ENCODE data around the gene EPS8L1.
"Not testable (repeated sequence)": the region's sequence is repeated elsewhere in the genome, so short reads cannot be mapped to it uniquely, and the experiment has no call there.

Gene EPS8L1

DNA sequence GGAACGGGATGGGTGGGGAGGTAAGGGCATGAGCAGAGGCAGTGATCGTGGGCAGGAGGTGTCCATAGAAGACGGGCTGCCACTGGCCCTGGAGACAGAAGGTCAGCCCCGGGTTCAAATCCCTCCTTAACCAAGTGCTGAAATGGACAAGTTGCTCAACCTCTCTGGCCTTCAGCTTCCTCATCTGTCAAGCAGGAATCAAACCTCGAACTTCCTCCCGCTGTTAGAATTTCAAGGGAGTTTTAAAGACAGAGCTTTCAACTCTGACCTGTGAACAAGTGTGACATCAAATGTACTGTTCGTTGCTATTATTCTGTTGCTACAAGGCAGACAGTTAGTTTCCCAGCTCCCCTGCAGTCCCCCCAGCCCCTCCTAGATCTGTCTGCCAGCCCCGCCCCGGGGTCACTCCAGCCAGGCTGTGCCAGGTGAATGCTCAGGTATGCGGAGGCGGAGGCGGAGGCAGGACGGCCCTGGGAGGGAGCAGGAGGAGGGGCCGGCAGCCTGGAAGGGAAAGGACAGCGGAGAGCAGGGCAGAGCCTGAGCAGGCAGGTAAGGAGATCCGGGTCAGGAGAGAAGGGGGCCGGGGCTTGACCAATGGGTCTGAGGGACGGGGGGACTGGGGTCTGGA lies at the start of gene EPS8L1:
EPS8L1 (plus strand) TSS at position 499 of the 628 bp plus-strand sequence. CDS start 576 bp downstream, outside the sequence.
- DNase-seq (ENCODE audit: low spot score): no peak

DNA sequence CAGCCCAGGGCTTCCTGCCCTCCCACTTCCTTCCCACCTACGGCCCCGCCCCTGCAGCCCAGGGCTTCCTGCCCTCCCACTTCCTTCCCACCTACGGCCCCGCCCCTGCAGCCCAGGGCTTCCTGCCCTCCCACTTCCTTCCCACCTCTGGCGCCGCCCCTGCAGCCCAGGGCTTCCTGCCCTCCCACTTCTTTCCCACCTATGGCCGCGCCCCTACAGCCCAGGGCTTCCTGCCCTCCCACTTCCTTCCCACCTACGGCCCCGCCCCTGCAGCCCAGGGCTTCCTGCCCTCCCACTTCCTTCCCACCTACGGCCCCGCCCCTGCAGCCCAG lies 48.6 kb upstream of the EPS8L1 start:
- DNase-seq (ENCODE audit: low spot score): not testable (repeated sequence)

DNA sequence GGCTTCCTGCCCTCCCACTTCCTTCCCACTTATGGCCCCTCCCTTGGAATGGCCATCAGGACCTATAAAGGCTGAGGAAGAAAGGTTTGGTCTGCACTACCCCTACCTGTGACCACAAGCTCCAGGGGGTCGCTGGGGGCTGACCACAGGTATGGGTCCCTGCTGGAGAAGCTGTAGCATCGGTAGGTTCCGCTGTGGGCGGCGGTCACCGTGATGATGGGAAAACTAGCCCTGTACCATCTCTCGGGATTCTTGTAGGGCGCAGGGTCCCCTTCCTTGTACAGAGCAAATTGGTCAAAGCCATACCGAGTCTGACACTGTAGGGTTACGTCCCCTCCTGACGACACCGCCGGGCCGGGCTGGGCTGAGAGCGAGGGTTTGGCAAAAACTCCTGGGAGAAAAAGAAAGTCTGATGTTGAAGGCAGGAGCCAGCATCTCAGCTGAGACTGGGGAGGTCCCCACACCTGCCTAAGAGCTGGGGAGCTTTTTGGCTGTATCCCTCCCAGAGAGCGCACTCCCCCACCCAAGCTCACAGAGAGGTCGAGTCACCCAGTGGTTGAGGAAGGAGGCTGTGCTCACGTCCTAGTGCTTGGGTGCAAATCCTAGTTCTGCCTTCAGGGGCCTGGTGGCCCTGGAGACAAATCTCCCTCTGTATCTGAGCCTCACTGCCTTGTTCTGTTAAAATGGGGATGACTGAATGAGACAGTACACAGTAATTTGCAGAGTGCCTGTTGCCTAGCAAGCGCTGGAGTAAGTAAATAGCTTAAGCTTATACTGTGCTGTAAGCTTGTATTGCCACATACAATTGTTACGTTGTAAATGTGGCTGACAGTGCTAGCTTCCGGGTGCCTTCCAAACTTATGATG lies 48.0 kb upstream of the EPS8L1 start:
- no peak for DNase-seq (ENCODE audit: low spot score)

DNA sequence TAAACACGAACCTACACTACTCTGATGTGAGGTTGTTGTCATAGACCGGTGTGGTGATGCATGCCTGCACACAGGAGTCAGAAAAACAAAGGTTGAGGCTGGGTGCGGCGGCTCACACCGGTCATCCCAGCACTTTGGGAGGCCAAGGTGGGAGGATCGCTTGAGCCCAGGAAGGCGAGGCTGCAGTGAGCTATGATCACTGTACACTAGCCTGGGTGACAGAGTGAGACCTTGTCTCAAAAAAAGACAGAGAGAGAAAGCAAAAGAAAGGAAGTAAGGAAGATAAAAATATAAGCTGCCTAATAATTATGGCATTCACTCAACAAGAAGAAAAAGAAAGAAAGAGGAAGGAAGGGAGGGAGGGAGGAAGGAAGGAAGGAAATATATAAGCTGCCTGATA lies 46.9 kb upstream of the EPS8L1 start:
- no peak for DNase-seq (ENCODE audit: low spot score)

DNA sequence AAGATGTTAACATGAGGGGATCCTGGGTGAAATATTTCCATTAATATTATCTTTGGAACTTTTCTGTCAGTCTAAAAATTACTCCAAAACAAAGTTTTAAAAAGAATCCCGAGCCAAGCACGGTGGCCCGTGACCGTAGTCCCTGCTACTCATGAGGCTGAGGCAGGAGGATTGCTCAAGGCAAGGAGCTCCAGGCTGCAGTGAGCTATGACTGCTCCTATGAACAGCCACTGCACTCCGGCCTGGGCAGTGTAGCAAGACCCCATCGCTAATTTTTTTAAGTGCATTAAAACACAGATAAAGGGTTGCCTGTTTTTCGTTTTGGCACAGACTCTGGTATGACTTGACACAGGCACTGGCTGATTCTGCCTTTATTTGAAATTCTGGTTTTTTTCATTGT lies 44.5 kb upstream of the EPS8L1 start:
- no peak for DNase-seq (ENCODE audit: low spot score)

DNA sequence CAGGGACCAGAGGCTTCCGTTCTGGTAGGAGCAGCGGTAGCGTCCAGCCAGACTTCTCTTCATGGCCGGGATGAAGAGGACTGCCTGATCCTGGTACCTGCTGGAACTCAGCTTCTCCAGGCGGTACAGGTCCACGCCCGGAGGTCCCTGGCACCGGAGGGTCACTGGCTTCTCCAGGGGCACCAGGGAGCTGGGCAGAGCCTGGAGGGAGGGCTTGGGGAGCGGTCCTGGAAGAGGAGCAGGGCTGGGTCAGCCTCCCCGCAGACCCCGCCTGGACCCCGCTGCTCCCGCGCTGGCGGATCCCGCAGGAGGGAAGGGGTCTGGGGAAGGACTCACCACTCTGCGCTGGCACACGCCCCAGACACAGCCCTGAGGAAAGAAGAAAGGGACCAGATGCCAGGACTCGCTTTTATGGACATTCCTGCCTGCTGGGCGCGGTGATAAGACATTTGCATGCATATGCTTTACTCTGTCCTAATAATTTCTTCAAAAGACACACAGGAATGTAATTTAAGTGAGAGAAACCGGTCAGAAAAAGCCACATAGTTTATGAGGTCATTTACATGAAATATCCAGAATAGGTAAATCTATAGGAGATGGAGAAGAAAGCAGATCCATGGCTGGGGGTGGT lies 43.4 kb upstream of the EPS8L1 start:
- DNase-seq (ENCODE audit: low spot score): no peak

DNA sequence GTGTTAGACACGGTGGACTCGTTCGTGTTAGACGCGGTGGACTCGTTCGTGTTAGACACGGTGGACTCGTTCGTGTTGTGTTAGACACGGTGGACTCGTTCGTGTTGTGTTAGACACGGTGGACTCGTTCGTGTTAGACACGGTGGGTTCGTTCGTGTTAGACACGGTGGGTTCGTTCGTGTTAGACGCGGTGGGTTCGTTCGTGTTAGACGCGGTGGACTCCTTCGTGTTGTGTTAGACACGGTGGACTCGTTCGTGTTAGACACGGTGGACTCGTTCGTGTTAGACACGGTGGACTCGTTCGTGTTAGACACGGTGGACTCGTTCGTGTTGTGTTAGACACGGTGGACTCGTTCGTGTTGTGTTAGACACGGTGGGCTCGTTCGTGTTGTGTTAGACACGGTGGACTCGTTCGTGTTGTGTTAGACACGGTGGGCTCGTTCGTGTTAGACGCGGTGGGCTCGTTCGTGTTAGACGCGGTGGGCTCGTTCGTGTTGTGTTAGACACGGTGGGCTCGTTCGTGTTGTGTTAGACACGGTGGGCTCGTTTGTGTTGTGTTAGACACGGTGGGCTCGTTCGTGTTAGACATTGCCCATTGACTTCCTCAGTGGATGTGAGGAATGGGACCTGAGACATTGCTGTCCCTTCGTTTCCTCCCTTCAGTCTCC lies 42.6 kb upstream of the EPS8L1 start:
- DNase-seq (ENCODE audit: low spot score): not testable (repeated sequence)

DNA sequence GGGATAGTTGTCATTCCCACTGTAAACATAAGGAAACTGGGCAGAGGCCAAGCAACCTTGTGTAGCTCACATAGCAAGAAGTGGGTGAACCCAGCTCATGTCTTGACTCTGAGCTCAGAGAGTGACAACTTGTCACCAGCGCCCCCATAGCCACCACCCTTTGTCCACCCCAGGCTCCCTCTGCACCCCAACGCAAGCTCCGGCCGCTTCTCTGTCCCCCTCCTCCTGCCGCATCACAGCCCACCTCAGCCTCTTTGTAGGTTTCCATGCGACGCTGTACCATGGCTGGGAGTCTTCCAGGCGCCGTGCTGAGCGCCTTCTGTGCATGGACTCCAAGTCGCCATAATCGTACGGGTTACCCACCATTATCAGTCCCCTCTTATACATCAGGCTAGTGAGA lies 40.9 kb upstream of the EPS8L1 start:
- no peak for DNase-seq (ENCODE audit: low spot score)

DNA sequence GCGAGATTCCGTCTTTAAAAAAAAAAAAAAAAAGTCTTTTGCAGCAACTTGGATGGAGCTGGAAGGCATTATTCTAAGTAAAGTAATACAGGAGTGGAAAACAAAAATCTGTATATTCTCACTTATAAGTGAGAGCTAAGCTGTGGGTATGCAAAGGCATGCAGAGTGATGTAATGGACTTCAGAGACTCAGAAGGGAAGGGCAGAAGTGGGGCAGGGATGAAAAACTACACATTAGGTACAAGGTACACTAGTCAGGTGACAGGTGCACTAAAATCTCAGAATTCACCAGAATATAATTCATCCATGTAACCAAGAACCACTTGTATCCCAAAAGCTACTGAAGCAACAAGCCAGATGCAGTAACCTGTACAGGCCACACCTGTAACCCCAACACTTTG lies 39.6 kb upstream of the EPS8L1 start:
- DNase-seq (ENCODE audit: low spot score): no peak

DNA sequence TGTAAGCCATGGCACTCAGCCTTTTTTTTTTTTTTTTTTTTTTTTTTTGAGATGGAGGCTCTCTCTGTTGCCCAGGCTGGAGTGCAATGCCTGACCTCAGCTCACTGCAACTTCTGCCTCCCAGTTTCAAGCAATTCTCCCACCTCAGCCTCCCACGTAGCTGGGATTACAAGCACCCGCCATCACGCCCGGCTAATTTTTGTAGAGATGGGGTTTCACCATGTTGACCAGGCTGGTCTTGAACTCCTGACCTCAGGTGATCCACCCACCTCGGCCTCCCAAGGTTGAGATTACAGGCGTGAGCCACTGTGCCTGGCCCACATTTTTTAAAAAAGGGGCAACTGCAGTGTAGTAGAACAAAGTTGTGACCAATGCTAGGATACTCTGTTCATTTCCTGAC lies 38.1 kb upstream of the EPS8L1 start:
- DNase-seq (ENCODE audit: low spot score): not testable (repeated sequence)

DNA sequence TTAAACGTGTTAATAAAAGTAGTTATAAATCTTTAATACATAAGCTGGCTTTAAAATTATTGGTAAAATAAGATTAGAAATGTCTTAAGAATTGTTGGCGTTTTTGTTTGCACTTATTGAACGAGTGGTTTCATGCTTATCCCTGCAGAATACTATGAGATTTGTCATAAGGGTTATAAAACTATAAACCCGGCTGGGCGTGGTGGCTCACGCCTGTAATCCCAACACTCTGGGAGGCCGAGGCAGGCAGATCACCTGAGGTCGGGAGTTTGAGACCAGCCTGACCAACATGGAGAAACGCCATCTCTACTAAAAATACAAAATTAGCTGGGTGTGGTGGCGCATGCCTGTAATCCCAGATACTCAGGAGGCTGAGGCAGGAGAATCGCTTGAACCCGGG lies 35.0 kb upstream of the EPS8L1 start:
- not testable (repeated sequence) for DNase-seq (ENCODE audit: low spot score)

DNA sequence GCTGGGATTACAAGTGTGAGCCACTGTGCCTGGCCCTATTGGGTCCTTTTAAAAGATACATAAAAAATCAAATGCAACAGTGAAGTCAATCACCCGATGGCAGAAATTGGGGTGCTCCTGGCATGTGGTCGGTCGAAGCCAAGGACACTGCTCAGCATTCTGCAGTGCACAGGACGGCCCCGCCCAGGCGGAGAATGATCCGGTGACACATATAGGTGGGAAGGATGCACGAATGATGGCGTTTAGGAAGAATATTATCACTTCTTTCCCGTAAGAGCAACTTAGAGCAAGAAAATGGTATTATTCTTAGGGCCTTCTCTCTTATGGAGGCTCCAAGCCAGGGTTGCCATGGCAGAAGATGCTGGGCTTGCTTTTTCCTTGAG lies 34.4 kb upstream of the EPS8L1 start:
- DNase-seq (ENCODE audit: low spot score): no peak

DNA sequence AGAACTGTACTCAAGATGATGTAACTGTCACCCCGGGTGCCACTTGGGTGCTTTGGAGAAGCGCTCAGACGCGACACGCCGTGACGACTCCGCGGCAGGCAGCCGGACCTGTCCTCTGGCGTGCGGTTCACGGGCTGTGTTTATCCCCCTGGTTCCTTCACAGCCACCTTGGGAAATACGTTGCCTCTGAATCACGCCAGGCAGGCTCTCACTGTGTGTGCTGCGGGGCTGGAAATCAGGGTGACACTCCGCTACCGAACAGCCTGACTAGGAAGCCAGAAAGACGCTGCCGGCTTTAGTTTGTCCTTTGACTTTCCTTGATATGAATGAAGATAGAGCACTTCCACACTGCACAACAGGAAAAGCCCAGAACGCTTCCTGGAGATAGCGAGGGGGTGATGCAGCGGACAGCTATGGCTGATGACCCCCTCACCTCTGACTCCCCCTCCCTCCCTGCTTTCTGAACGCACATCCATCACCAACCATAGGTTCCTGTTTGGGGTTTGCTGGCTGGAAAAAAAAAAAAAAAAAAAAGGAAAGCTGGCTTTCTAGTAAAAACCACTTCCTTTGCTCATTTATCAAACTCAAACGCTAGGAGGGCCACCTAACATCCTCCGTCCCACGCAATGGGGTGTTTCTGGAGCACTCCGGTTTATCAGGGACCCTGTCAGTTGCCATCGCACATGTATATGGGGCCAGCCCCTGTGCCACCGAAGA lies 33.9 kb upstream of the EPS8L1 start:
- no peak for DNase-seq (ENCODE audit: low spot score)

DNA sequence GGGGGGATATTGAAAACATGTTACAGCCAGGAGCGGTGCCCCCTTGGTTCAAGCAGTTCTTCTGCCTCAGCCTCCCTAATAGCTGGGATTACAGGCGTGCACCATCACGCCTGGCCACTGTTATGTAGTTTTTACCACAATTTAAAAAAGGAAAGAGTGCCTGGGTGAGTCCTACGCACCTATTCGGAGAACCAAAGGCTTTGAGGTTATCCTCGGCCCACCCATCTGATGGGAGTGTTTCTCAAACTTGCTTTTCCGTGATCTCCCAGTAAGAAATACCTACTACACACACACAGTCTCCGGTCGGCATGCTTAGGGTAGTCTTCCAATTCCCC lies 33.4 kb upstream of the EPS8L1 start:
- DNase-seq (ENCODE audit: low spot score): no peak

DNA sequence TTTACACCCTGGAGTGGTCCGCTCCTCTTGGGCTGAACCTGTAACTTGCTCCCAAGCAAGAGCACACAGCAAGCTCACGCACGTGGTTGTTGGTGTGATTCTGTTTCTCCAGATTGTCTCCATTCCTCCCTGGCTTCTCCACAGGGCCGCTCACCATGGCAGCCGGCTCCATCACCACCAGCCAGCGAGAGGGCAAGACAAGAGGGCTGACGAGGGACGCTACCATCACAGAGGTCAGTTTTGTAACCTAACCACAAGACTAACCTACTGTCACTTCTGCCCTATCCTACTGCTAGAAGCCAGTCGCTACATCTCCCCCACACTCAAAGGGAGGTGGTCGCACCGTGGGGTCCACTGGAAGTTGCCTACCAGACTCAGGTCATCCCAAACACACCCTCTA lies 33.0 kb upstream of the EPS8L1 start:
- DNase-seq (ENCODE audit: low spot score): no peak

DNA sequence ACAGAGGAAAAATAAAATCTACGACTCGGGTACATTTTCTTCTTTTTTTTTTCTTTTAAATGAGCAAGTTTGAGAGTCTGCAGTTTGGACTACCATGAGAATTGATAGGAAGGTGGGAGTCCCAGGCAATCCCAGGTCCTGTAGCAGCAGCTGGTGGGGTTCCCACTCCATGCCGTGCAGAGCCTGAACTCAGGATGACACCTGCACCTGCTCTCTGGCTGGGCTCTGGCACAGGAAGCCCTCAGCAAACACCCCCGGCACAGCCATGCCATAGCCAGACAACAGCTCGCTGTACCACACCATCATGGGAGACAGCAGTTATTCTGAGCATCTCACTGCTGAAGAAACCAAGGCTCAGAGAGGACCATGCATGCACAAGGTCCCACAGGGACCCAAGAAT lies 31.4 kb upstream of the EPS8L1 start:
- no peak for DNase-seq (ENCODE audit: low spot score)

DNA sequence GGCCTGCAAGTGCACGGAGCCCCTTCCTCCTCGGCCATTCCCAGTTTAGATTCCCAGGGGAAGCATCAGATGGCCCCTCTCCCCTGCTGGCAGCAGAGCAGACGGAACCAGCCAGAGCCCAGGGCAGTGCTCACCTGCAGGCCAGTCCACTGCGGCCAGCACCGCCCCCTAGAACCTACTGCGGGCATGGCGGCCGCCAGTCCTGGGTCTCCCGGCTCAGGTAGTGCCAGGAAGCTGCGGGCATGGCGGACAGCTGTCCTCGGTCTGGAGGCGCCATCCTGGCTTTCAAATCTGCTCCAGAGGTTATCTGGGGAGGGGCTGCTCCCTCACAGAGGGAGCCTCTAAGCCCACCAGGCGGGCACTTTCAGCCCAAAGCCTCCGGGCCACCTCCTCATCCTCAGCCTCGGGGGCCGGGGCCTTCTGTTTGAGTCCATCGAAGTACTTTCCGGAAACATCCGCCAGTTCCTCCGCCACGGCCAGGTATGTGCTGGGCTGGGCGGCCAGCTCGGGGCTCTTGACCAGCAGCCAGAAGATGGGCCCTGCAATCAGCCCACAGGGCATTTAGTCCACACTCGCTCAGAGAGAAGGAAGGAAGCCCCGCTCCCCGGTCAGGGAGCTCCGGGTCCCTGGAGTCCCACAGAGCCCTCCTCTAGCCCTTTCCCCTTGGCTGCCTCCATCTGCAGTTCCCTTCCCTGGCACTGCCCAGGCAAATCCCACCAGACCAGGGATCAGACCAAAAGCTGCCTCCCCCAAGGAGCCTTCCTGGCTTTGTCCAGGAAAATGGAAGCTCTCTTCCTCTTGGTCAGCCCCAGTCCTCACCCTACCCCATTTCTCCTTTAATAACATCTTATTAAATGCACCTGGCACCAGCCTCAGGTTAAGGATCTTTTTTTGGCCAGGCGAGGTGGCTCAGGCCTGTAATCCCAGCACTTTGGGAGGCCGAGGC lies 30.6 kb upstream of the EPS8L1 start:
- DNase-seq (ENCODE audit: low spot score): no peak

DNA sequence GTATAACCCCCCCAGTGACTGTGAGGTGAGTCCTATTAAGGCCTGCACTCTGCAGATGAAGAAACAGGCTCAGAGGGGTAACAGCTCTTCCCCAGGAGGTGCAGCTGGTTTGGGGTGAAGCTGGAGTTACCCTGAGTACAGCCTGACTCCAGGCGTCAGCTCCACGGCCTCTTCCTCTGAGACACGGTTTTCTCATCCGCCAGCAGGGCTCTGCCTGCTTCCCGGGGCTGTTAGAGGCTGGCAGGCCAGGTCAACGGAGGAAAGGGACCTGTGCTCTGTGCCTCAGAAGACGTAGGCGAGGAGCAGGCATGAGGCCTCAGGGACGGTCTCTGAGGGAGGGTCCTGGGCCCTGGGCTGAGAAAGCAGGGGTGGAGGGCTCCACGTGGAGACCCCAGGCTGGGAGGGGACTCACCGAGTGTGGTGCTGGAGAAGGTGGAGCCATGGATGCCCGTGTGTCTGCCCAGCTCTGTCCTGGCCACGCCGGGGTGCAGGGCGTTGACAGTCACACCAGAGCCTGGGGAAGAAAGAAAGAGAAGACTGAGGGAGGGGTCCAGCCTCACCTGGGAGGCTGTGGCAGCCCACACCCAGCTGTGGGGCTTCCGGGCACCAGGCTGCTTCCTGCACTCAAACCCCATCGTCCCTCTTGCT lies 28.6 kb upstream of the EPS8L1 start:
- no peak for DNase-seq (ENCODE audit: low spot score)

DNA sequence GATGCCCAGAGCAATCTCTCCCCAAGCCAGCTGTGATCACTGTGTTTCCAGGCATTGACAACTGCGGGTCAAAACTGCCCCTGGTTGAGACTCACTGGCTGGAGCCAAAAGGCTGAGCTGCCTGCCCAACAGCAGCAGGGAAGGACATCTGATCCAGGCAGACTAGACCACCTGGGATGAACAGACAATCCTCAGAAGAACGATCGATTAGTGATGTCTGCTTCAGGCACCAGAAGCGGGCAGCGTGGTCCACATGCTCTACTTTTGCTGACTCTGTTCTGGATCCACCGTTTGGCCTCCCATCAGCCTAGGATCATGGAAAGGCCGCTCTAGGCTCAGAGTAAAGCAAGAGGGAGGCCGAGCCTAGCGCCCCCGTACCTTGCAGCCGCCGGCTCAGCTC lies 27.7 kb upstream of the EPS8L1 start:
- no peak for DNase-seq (ENCODE audit: low spot score)

DNA sequence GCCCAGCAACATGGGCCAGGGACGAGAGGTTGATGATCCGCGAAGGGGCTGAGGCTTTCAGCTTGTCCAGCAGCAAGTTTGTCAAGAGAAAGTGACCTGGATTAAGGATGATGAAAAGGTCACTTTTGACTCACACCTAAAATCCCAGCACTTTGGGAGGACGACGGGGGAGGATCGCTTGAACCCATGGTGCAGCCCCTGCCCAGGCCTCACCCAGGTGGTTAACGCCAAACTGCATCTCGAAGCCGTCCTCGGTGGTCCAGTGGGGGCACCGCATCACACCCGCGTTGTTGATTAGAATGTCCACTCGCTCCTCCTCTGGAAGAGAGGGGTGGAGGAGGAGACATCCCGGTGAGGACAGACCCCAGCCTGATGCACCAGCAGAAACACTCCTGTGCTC lies 27.2 kb upstream of the EPS8L1 start:
- DNase-seq (ENCODE audit: low spot score): no peak
